GM21526 (cell line): ENCODE data around the gene HSBP1L1.
A peak's percentile ranks its signal among the peaks of the same experiment; 100 is the strongest.
"Not testable (repeated sequence)": the region's sequence is repeated elsewhere in the genome, so short reads cannot be mapped to it uniquely, and the experiment has no call there.

Experiments
- ATAC-seq: cut with Tn5 transposase; IDR thresholded peaks from one replicate; pipeline ENCODE4 v1.9.1; 2021; ENCODE audit warnings: moderate library complexity; ENCODE audit not compliant: unreplicated experiment, low FRiP score

The HSBP1L1 gene

GRCh38 chr18:79982736-79983135, 18.3 kb downstream of the HSBP1L1 start:
- no peak for ATAC-seq

DNA sequence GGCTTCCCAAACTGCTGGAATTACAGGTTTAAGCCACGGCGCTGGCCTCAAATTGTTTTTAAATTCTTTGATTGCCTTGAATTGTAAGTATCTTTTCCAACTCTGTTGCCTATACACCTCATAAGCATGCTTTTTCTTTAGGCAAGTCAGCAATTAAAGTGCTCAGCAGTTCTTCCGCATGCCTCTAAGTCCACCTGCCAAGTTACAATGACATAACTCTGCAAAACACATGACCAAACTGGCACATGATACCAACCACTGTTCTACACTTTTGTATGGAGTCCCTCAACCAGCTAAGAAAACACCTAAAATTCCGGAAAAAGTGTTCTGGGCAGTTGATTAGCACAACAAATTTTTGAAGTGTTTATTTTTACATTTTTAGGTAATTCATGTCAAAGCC, 18.8 kb downstream of the HSBP1L1 start:
- no peak for ATAC-seq

DNA sequence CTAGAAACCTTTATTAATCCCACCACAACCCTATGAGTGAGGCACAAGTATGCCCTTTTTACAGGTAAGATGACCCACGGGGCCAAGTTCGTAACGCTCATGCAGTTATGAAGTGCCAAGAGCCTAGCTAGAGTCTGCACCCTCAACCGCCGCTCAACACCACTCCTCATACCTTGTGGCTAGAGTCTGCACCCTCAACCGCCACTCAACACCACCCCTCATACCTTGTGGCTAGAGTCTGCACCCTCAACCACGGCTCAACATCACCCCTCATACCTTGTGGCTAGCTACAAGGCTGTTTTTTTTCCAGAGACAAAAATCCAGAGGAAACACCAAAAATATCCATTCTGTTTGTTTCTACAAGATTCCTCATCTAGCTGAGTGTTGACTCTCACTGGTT, 19.4 kb downstream of the HSBP1L1 start:
- no peak for ATAC-seq

GRCh38 chr18:79985172-79985571, 20.7 kb downstream of the HSBP1L1 start:
- no peak for ATAC-seq

DNA sequence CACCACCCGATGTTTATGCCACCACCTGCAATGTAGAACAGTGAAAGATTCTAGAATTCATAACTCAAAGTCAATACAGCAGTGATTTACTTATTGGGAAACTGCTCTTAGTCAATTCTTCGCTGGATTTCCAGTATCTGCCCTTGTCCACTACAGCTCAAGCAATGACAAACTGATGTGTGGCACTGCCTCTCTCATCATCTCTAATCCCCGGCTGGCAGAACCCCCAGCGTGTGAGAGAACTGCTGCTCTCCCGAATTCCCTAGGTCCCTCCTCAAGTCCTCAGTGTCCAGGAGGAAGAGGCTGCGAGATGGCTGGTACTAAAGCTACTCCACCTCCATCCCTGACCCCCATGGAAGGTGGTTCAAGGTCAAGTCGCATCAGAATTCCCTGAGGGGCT, 22.3 kb downstream of the HSBP1L1 start:
- ATAC-seq = no peak

- ATAC-seq = no peak
Observed at GRCh38 chr18:79987566-79987965, 23.1 kb downstream of the HSBP1L1 start.

GRCh38 chr18:79988071-79988450, 23.6 kb downstream of the HSBP1L1 start:
- ATAC-seq = peak; percentile 67

DNA sequence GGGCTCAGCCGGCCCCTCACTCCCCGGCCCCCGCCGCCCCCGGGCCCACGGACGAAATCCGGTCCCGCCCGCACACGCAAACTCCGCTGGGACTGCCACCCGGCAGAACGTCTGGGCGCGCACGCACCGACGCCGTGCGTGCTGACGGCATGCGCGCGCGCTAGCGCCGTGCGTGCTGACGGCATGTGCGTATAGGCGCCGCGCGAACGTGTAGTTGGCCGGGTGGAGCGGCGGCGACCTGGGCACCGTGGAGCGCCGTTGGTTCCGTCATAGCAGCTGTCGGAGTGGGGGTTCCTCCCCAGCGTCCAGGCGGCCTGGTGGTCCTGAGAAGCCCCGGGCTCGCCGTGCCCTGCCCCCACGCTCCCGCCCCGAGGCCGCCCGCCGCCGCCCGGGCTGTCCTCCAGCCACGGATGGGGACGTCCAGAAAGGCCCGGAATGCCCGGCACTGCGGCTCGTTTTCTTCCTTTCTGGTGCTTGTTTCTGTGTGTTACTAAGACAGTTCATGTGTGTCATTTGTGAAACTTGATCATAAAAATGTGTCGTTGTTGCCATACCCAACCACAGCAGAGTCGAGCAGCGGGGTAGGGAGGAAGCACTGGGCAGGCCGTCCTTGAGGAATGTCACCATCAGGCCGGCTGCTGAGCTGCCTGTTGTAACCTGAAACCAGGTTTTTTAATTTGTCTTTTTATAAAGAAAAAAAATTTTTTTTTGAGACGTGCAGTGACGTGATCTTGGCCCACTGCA, 24.2 kb downstream of the HSBP1L1 start, which contains the start of gene TXNL4A:
TXNL4A (minus strand) TSS at position 113 of the 744 bp plus-strand sequence. CDS start 171 bp downstream, outside the sequence.
- peak; percentile 93 for ATAC-seq

DNA sequence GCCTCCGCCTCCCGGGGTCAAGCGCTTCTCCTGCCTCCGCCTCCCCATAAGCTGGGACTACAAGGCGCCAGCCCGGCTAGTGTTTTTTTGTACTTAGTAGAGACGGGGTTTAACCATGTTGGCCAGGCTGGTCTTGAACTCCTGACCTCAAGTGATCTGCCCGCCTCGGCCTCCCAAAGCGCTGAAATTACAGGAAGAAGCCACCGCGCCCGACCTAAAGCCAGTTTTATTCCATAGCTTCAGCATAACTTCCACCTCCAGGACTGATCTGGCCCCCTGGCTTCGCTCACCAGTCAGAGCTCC, 24.7 kb downstream of the HSBP1L1 start:
- no peak for ATAC-seq

DNA sequence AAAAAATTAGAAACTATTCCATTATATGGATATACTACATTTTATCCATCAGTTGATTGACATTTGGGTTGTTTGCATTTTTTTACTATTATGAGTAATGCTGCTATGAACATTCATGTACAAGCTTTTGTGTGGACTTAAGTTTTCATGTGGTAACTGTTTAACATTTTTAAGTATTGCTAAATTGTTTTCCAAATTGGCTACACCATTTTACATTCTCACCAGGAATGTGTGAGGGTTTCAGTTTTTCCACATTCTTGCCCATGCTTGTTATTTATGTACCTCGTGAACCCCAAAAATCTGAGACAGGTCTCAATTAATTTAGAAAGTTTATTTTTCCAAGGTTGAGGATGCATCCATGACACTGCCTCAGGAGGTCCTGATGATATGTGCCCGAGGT, 27.1 kb downstream of the HSBP1L1 start:
- no peak for ATAC-seq

DNA sequence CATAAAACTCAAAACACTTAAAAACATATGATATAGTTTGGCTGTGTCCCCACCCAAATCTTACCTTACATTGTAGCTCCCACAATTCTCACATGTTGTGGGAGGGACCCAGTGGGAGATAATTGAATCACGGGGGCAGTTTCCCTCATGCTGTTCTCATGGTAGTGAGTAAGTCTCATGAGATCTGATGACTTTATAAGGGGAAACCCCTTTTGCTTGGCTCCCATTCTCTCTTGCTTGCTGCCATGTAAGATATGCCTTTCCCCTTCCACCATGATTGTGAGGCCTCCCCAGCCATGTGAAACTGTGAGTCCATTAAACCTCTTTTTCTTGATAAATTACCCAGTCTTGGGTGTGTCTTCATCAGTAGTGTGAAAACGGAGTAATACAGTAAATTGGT, 35.3 kb downstream of the HSBP1L1 start:
- not testable (repeated sequence) for ATAC-seq

- no peak for ATAC-seq
Observed at GRCh38 chr18:80000877-80001276, 36.4 kb downstream of the HSBP1L1 start.

- no peak for ATAC-seq
Observed at GRCh38 chr18:80002468-80002867, 38.0 kb downstream of the HSBP1L1 start.

DNA sequence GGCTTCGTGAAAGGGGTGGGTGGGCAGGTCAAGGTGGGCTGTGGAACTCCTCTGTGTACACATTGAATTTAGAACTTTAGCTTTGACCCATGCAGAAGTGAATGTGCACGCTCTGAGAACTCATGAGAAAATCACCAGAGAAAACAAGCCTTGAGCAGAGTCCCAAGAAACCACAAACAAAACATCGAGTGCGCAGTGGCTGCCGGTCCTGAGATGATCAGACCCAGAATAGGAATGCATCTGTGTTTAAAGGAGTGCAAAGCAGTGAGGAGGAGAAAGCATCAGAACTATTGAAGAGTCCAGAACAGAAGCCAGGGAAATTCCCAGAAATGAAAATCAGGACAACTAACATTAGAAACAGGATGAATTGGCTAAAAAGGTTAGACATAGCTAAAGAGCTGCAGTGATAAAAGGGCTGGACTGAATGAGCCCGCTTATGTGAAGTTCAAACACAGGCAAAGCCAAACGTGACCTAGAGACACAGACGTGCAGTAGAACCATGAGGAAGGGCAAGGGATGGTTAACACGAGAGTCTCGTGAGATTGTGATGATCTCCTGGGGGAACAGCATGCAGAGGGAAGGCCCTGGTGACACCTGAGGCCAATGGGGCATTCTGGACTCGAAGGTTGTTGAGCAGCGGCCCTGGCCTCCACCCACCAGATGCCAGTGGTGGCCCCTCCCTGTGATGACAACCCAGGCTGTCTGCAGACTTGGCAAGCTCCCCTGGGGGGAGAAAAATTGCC, 40.3 kb downstream of the HSBP1L1 start:
- no peak for ATAC-seq

DNA sequence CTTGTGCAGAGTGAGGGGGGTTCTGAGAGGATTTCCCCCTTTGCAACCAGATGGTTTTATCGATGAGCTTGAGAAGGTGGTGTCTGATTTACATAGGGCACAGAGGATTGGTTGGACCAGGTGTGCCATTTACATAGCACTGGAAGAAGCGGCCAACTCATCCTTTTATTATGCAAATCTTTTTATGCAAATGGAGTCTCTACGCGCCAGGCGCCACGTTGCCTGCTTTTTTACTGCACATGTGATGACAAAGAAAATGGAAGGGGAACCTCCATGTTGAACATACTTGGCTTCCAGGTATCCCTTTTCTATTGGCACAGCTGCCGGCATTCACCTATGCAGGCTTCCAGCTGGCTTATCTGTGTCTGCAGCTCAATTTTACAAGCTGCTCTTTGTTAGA, 42.3 kb downstream of the HSBP1L1 start:
- no peak for ATAC-seq

DNA sequence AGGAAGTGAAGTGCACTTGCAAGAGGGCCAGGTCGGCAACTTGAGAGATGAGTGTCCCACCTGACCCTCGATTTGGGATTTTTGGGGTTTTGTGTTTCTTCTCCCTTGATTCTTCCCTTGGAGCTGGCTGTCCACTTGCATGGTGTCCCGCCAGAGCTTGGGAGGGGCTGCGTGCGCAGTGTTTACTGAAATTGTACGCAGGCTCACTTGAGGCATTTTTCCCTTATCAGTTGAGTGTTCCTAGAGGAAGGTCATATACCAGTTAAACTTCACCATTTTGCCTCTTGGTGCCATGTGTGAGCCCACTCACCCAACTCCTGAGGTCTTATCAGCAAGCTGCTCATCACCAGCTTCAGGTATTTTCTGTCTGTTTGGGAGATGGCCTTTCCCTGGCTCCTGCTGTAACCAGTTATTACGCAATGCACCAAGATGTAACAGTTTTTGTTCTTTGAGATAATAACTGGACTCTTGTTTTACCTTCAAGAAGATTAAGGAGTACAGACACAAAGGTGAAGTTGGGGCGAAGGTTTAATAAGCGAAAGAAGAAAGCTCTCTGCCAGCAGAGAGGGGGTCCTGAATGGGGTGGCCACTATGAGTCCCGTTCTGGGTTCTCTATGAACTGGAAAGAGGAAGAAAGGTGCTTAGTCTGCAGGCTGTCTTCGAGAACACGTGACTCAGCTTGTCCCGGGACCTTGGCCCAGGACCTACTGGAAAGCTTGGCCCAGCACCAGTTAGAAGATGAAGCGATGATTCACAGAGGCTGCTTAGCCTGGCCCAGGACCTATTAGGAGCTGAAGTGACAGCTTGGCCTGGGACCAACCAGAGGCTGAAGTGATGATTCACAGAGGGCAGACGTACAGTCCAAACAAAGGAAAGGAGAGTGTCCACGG, 45.5 kb downstream of the HSBP1L1 start:
- ATAC-seq = no peak

DNA sequence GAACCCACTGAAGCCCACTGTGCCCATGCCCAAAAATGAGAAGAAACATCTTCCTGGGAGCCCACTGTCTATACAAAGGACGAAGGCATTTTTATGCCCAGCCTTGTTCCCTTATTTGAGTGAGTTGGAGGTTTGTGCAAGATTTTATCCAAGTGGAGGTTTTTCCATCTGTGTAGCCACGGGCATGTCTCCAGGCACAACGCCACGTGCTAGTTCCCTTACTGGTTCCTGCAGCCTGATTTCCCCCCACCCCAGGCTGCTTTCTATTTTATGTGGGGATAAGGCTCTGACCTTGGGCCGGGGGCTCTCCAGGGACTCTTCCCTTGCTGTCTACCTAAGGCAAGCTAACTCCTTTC, 46.1 kb downstream of the HSBP1L1 start:
- ATAC-seq = no peak

GRCh38 chr18:80011496-80012137, 47.2 kb downstream of the HSBP1L1 start:
- not testable (repeated sequence) for ATAC-seq

GRCh38 chr18:80012714-80013113, 48.3 kb downstream of the HSBP1L1 start:
- no peak for ATAC-seq
